RWPE2 (cell line): ENCODE data around the gene FERD3L.

Source experiments
- ATAC-seq: fragments of 200-7000 bp; cut with Tn5 transposase; 3 replicates; pipeline ENCODE4 v1.9.1; 2021; ENCODE audit warnings: low read depth
- DNase-seq: peaks from one replicate; pipeline ENCODE4 v3.0.0-alpha.2; 2020; ENCODE audit warnings: low spot score
- H3K27ac ChIP-seq: fragments of 450-650 bp; 2 replicates; pipeline ENCODE4 v1.5.1; 2017; ENCODE audit warnings: mild to moderate bottlenecking; ENCODE audit not compliant: poor library complexity, severe bottlenecking
- H3K27me3 ChIP-seq: fragments of 250-450 bp; sonication (Bioruptor Pico); 2 replicates; pipeline ENCODE4 v1.5.1; 2021; ENCODE audit warnings: mild to moderate bottlenecking, moderate library complexity; ENCODE audit not compliant: insufficient read depth, poor library complexity, severe bottlenecking
- H3K36me3 ChIP-seq: fragments of 250-450 bp; sonication (Bioruptor Pico); 2 replicates; pipeline ENCODE4 v1.5.1; 2020; ENCODE audit warnings: low read depth, mild to moderate bottlenecking, moderate library complexity
- H3K4me1 ChIP-seq: fragments of 250-450 bp; sonication (Bioruptor Pico); 2 replicates; pipeline ENCODE4 v1.5.1; 2021; ENCODE audit warnings: mild to moderate bottlenecking, moderate library complexity; ENCODE audit not compliant: insufficient read depth, poor library complexity, severe bottlenecking
- H3K4me3 ChIP-seq: fragments of 250-450 bp; sonication (Bioruptor Pico); 2 replicates; pipeline ENCODE4 v1.5.1; 2021; ENCODE audit warnings: mild to moderate bottlenecking, moderate library complexity; ENCODE audit not compliant: severe bottlenecking
- H3K9me3 ChIP-seq: fragments of 250-450 bp; sonication (Bioruptor Pico); 2 replicates; pipeline ENCODE4 v1.5.1; 2021; ENCODE audit warnings: mild to moderate bottlenecking, moderate library complexity; ENCODE audit not compliant: severe bottlenecking
- CTCF ChIP-seq: fragments of 450-650 bp; IDR thresholded peaks from one replicate; pipeline ENCODE4 v1.5.1; 2017; ENCODE audit warnings: mild to moderate bottlenecking, moderate library complexity; ENCODE audit not compliant: poor library complexity, severe bottlenecking

FERD3L gene

GRCh38 chr7:19107081-19107355 lies 38.2 kb downstream of the FERD3L start:
- H3K27ac ChIP-seq = no peak overlapping the region
- H3K36me3 ChIP-seq = no peaks in the 10 kb centered on the region
- no peaks in the 10 kb centered on the region for H3K9me3 ChIP-seq
- H3K4me3 ChIP-seq = peak overlapping the region; percentile 11
- no peak for TF ChIP-seq CTCF
- ATAC-seq = no peak; the same call in 2 of the 3 replicates
- no peak for DNase-seq
- H3K4me1 ChIP-seq = no peaks in the 10 kb centered on the region
- H3K27me3 ChIP-seq = peaks cover 82% of the 10 kb centered on the region

GRCh38 chr7:19106241-19107080 lies 38.8 kb downstream of the FERD3L start:
- Histone ChIP-seq H3K4me1 (no peaks in the 10 kb centered on the region), H3K36me3 (no peaks in the 10 kb centered on the region), H3K4me3 (peak overlapping the region; percentile 15), H3K27ac (no peak overlapping the region), H3K27me3 (peaks cover 76% of the 10 kb centered on the region), H3K9me3 (no peaks in the 10 kb centered on the region)
- ATAC-seq = peak; percentile 13; the same call in 1 of the 3 replicates
- DNase-seq = no peak
- no peak for TF ChIP-seq CTCF

GRCh38 chr7:19105546-19105945 lies 39.7 kb downstream of the FERD3L start:
- no peak for TF ChIP-seq CTCF
- H3K4me3 ChIP-seq = no peak overlapping the region
- no peak for DNase-seq
- ATAC-seq = no peak
- H3K36me3 ChIP-seq = no peaks in the 10 kb centered on the region
- H3K27me3 ChIP-seq = peaks cover 67% of the 10 kb centered on the region
- H3K9me3 ChIP-seq = no peaks in the 10 kb centered on the region
- no peaks in the 10 kb centered on the region for H3K4me1 ChIP-seq
- no peak overlapping the region for H3K27ac ChIP-seq

GRCh38 chr7:19104811-19105210 lies 40.4 kb downstream of the FERD3L start:
- no peak for TF ChIP-seq CTCF
- DNase-seq = no peak
- no peak overlapping the region for H3K27ac ChIP-seq
- H3K4me3 ChIP-seq = no peak overlapping the region
- no peak for ATAC-seq
- H3K36me3 ChIP-seq = no peaks in the 10 kb centered on the region
- peaks cover 64% of the 10 kb centered on the region for H3K27me3 ChIP-seq
- H3K4me1 ChIP-seq = no peaks in the 10 kb centered on the region
- H3K9me3 ChIP-seq = no peaks in the 10 kb centered on the region

- Histone ChIP-seq H3K36me3 (no peaks in the 10 kb centered on the region), H3K27me3 (peaks cover 57% of the 10 kb centered on the region), H3K4me1 (no peaks in the 10 kb centered on the region), H3K27ac (no peak overlapping the region), H3K9me3 (no peaks in the 10 kb centered on the region), H3K4me3 (no peak overlapping the region)
- DNase-seq (no peak), ATAC-seq (no peak)
- no peak for TF ChIP-seq CTCF
Measured at GRCh38 chr7:19102884-19103283, 42.3 kb downstream of the FERD3L start.
